Tibial nerve (tissue), 4 donors: ENCODE results near the gene MOAP1. TPM values are rescaled to one million over a fixed set of nuclear protein-coding genes. Genes with fewer than 3 reads are reported as not detected.
"Not testable (repeated sequence)": the region's sequence is repeated elsewhere in the genome, so short reads cannot be mapped to it uniquely, and the experiment has no call there.

Experiments
- DNase-seq, 2 donors: peaks; one replicate each; pipeline ENCODE4 v3.0.0-alpha.2; 2019; ENCODE audit warnings: low spot score in 2 of 2
- H3K27ac ChIP-seq, 4 donors: fragments of 200-600 bp; sonication (generic) in 3 of 4; one replicate each; pipeline ENCODE4 v1.5.1; 2017 to 2019; ENCODE audit warnings: mild to moderate bottlenecking in 1 of 4
- H3K27me3 ChIP-seq, 2 donors: fragments of 200-600 bp; sonication (generic) in 1 of 2; one replicate each; pipeline versions ENCODE4 v1.5.1 to v1.6.0; 2017 to 2019
- H3K36me3 ChIP-seq, 3 donors: fragments of 200-600 bp; sonication (generic); one replicate each; pipeline ENCODE4 v1.5.1; 2018 to 2019
- H3K4me1 ChIP-seq, 4 donors: fragments of 200-600 bp; sonication (generic) in 3 of 4; one replicate each; pipeline ENCODE4 v1.5.1; 2017 to 2019
- H3K4me3 ChIP-seq, 4 donors: fragments of 200-600 bp; sonication (generic) in 3 of 4; one replicate each; pipeline ENCODE4 v1.5.1; 2017 to 2019; ENCODE audit warnings: mild to moderate bottlenecking in 1 of 4, moderate library complexity in 1 of 4
- H3K9me3 ChIP-seq, 4 donors: fragments of 200-600 bp; sonication (generic) in 3 of 4; one replicate each; pipeline ENCODE4 v1.5.1; 2017 to 2019
- CTCF ChIP-seq, 5 experiments: fragments of 200-600 bp in 3 of 5; fragments of 450-650 bp in 2 of 5; sonication (generic) in 3 of 5; IDR thresholded peaks; one replicate each; pipeline ENCODE4 v1.5.1; 2016 to 2019; ENCODE audit warnings: antibody characterized with exemption in 5 of 5, mild to moderate bottlenecking in 3 of 5, moderate library complexity in 2 of 5
- EP300 ChIP-seq, 2 donors: sonication (generic); formaldehyde crosslinking; IDR thresholded peaks; one replicate each; pipeline ENCODE4 v1.6.1; 2017; ENCODE audit warnings: antibody characterized with exemption in 2 of 2, mild to moderate bottlenecking in 1 of 2
- POLR2A ChIP-seq, 2 donors: fragments of 450-650 bp; IDR thresholded peaks; one replicate each; pipeline ENCODE4 v1.6.1; 2017; ENCODE audit warnings: antibody characterized with exemption in 2 of 2, mild to moderate bottlenecking in 2 of 2, moderate library complexity in 2 of 2
- WGBS, 2 donors: methylation state at CpG; one replicate each; pipeline ENCODE4 v1.1.5; 2018; 5-methylcytosine and 5-hydroxymethylcytosine counted together
- total RNA-seq, 4 donors: library from RNA; depleted of rRNA; stranded (reverse); fragments of >200 nt; gene quantifications; one replicate each; pipeline ENCODE4 v1.1.0, GENCODE V29; 2016

MOAP1 gene
- total RNA-seq, 4 donors from 2014 or later: 21.8 to 29.3 (median 23.4) TPM

GRCh38 chr14:93165271-93166265 lies 19.1 kb downstream of the MOAP1 start:
- not testable (repeated sequence) for H3K27me3 ChIP-seq, H3K4me3 ChIP-seq, H3K4me1 ChIP-seq, H3K36me3 ChIP-seq, H3K27ac ChIP-seq, DNase-seq, H3K9me3 ChIP-seq
- 82 to 86% methylated on average over 26 of the region's 26 CpGs for WGBS, 2 donors

- DNase-seq: no peak
- Histone ChIP-seq H3K9me3 (no peaks in the 10 kb centered on the region), H3K4me3 (no peak overlapping the region), H3K27me3 (no peaks in the 10 kb centered on the region), H3K27ac (no peak overlapping the region), H3K4me1 (no peaks in the 10 kb centered on the region), H3K36me3 (no peaks in the 10 kb centered on the region)
- 59 to 73% methylated on average over 5 of the region's 5 CpGs for WGBS, 2 donors
- TF ChIP-seq POLR2A (IDR thresholded peaks at IDR 0.05) (no peak), EP300 (IDR thresholded peaks at IDR 0.05) (no peak), CTCF (IDR thresholded peaks at IDR 0.05) (no peak)
Measured at GRCh38 chr14:93163564-93163963, 21.1 kb downstream of the MOAP1 start.

- Histone ChIP-seq H3K4me1 (no peaks in the 10 kb centered on the region), H3K27me3 (no peaks in the 10 kb centered on the region), H3K27ac (no peak overlapping the region), H3K36me3 (no peaks in the 10 kb centered on the region), H3K4me3 (no peak overlapping the region), H3K9me3 (no peaks in the 10 kb centered on the region)
- no peak for DNase-seq
- 67% methylated on average over 4 of the region's 4 CpGs for WGBS, 2 donors
- TF ChIP-seq EP300 (IDR thresholded peaks at IDR 0.05): no peak
- TF ChIP-seq CTCF (IDR thresholded peaks at IDR 0.05): no peak
- TF ChIP-seq POLR2A (IDR thresholded peaks at IDR 0.05): no peak
Measured at GRCh38 chr14:93161411-93161940, 23.2 kb downstream of the MOAP1 start.

GRCh38 chr14:93160353-93160801 lies 24.3 kb downstream of the MOAP1 start:
- Histone ChIP-seq H3K27ac (no peak overlapping the region), H3K9me3 (no peaks in the 10 kb centered on the region), H3K4me3 (no peak overlapping the region), H3K36me3 (no peaks in the 10 kb centered on the region), H3K4me1 (no peaks in the 10 kb centered on the region), H3K27me3 (no peaks in the 10 kb centered on the region)
- no peak for DNase-seq
- WGBS, 2 donors: 8 to 43% methylated on average over 4 of the region's 4 CpGs
- TF ChIP-seq CTCF (IDR thresholded peaks at IDR 0.05) (peak in 2 of 5 experiments; percentile 9 to 11), EP300 (IDR thresholded peaks at IDR 0.05) (no peak), POLR2A (IDR thresholded peaks at IDR 0.05) (no peak)

GRCh38 chr14:93159625-93160352 lies 24.9 kb downstream of the MOAP1 start:
- not testable (repeated sequence) for H3K27me3 ChIP-seq, H3K4me1 ChIP-seq, H3K27ac ChIP-seq, DNase-seq, H3K4me3 ChIP-seq, H3K9me3 ChIP-seq, H3K36me3 ChIP-seq
- 62 to 69% methylated on average over 5 of the region's 5 CpGs for WGBS, 2 donors

- H3K4me3 ChIP-seq, H3K27me3 ChIP-seq, DNase-seq, H3K36me3 ChIP-seq, H3K27ac ChIP-seq, H3K9me3 ChIP-seq, H3K4me1 ChIP-seq: not testable (repeated sequence)
- WGBS, 2 donors: 92 to 97% methylated on average over 7 of the region's 7 CpGs
Measured at GRCh38 chr14:93158349-93158748, 26.3 kb downstream of the MOAP1 start.
